Calu3 (cell line): ENCODE measurements around the gene CHN1. TPM values are rescaled to one million over a fixed set of nuclear protein-coding genes. Genes with fewer than 3 reads are reported as not detected.

Source experiments
- BruUV-seq: library from RNA; stranded (reverse); fragments of 400-500 nt; replicated peaks from 2 replicates; lab custom pipeline; 2021; lab: Mats Ljungman, UMichigan
- CTCF ChIA-PET: fragments of 300-600 bp; sonication (Branson Sonifier 250); formaldehyde crosslinking; loops from one replicate; lab custom pipeline; 2022; ENCODE audit warnings: antibody characterized with exemption; lab: Charles Lee
- DNase-seq: peaks from one replicate; pipeline ENCODE4 v3.0.0; 2022
- H3K27ac Mint-ChIP-seq: one replicate; pipeline ENCODE4 v1.8.0; 2022; ENCODE audit warnings: mixed read lengths; ENCODE audit not compliant: unreplicated experiment
- H3K27me3 Mint-ChIP-seq: one replicate; pipeline ENCODE4 v1.8.0; 2022; ENCODE audit warnings: mixed read lengths; ENCODE audit not compliant: unreplicated experiment
- H3K36me3 Mint-ChIP-seq: one replicate; pipeline ENCODE4 v1.8.0; 2022; ENCODE audit warnings: mild to moderate bottlenecking, moderate library complexity, mixed read lengths; ENCODE audit not compliant: insufficient read depth, unreplicated experiment
- H3K4me1 Mint-ChIP-seq: one replicate; pipeline ENCODE4 v1.8.0; 2022; ENCODE audit warnings: mild to moderate bottlenecking, low read depth, mixed read lengths; ENCODE audit not compliant: unreplicated experiment
- H3K4me3 Mint-ChIP-seq: one replicate; pipeline ENCODE4 v1.8.0; 2022; ENCODE audit warnings: mild to moderate bottlenecking, low read depth, moderate library complexity, mixed read lengths; ENCODE audit not compliant: unreplicated experiment
- H3K9me3 Mint-ChIP-seq: one replicate; pipeline ENCODE4 v1.8.0; 2022; ENCODE audit warnings: low read depth, mixed read lengths; ENCODE audit not compliant: unreplicated experiment
- CTCF ChIP-seq: fragments of 200-600 bp; IDR thresholded peaks from one replicate; pipeline ENCODE4 v1.8.0; 2022; ENCODE audit warnings: antibody characterized with exemption; ENCODE audit not compliant: unreplicated experiment
- intact Hi-C: fragments of 100-400 bp; cut with micrococcal nuclease; formaldehyde crosslinking; loops from one replicate; pipeline ENCODE4 v1.10.0; 2022; ENCODE audit not compliant: unreplicated experiment
- total RNA-seq: library from RNA; stranded (reverse); gene quantifications from 2 replicates; pipeline ENCODE4 v1.2.3, GENCODE V29; 2022

The CHN1 gene
- total RNA-seq, 1 experiment from 2014 or later, result 2.4 TPM

GRCh38 chr2:174959787-174960186, 45.4 kb downstream of the CHN1 start:
- no TSS peak for BruUV-seq
- Mint-ChIP-seq H3K27me3 (no peaks in the 10 kb centered on the region), H3K27ac (no peak overlapping the region), H3K4me1 (no peaks in the 10 kb centered on the region), H3K36me3 (no peaks in the 10 kb centered on the region), H3K4me3 (no peak overlapping the region), H3K9me3 (no peaks in the 10 kb centered on the region)
- CTCF ChIA-PET, result interaction anchor here (0.8 kb wide), 1 partner anchor 211 kb away, joined by 3 read pairs; no protein-coding TSS in a partner anchor
- no peak for TF ChIP-seq CTCF
- intact Hi-C loops, result no loop called here
- no peak for DNase-seq

DNA sequence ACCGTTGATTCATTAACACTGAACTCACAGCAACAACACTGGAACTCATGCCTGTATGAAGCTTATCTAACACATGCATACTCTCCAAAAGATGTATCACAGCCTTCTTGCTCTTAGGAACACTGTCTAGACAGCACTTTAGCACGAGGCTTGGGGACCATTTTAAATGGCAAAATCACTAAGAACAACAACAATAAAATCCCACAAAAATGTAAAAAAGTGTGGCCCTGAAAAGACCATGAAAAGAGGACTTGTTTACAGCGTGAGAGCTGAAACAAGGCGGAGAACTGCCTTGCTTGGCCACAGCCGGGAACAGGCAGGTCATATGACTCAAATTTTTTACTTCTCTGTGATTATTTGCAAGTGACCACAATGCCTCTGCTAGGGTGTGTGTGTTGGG, 48.1 kb downstream of the CHN1 start:
- intact Hi-C loops, result no loop called here
- TF ChIP-seq CTCF, result no peak
- BruUV-seq, result no TSS peak
- H3K4me3 Mint-ChIP-seq, result no peak overlapping the region
- DNase-seq, result no peak
- H3K36me3 Mint-ChIP-seq, result no peaks in the 10 kb centered on the region
- no peaks in the 10 kb centered on the region for H3K27me3 Mint-ChIP-seq
- CTCF ChIA-PET, result no interaction called here
- no peak overlapping the region for H3K27ac Mint-ChIP-seq
- H3K4me1 Mint-ChIP-seq, result no peaks in the 10 kb centered on the region
- H3K9me3 Mint-ChIP-seq, result no peaks in the 10 kb centered on the region

DNA sequence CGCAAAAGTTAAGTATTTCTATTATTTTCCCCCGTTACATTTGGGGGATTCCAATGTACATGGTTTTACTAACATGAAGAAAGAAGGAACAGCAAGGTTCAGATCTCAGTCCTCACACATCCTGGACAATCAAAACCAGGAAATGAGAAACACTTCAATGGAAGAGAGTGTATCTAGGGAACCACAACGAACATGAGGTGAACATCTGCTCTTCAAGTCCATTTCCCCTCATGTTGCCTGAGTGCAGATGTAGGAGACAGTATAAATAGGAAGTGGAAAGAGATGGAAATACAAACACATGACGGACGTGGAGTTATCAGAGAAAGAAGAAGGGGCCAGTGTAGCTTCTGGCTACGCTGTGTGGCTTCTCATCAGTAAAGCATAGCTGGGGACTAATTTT, 52.6 kb downstream of the CHN1 start:
- DNase-seq, result no peak
- no peak overlapping the region for H3K27ac Mint-ChIP-seq
- H3K4me3 Mint-ChIP-seq, result no peak overlapping the region
- no peaks in the 10 kb centered on the region for H3K4me1 Mint-ChIP-seq
- no peak for TF ChIP-seq CTCF
- no peaks in the 10 kb centered on the region for H3K9me3 Mint-ChIP-seq
- H3K36me3 Mint-ChIP-seq, result no peaks in the 10 kb centered on the region
- no peaks in the 10 kb centered on the region for H3K27me3 Mint-ChIP-seq
- intact Hi-C loops, result no loop called here
- CTCF ChIA-PET, result interaction anchor here (0.5 to 1.0 kb wide), 2 partner anchors 17 to 29 kb away, joined by 3 read pairs; no protein-coding TSS in a partner anchor
- BruUV-seq, result no TSS peak

GRCh38 chr2:174951745-174952144, 53.4 kb downstream of the CHN1 start:
- Mint-ChIP-seq H3K27me3 (no peaks in the 10 kb centered on the region), H3K36me3 (no peaks in the 10 kb centered on the region), H3K4me3 (no peak overlapping the region), H3K4me1 (no peaks in the 10 kb centered on the region), H3K27ac (no peak overlapping the region), H3K9me3 (no peaks in the 10 kb centered on the region)
- no peak for TF ChIP-seq CTCF
- DNase-seq, result no peak
- intact Hi-C loops, result no loop called here
- BruUV-seq, result no TSS peak
- CTCF ChIA-PET, result no interaction called here
